ENCODE results near the gene GADD45GIP1. TPM values are rescaled to one million over a fixed set of nuclear protein-coding genes. Genes with fewer than 3 reads are reported as not detected.
"Not testable (repeated sequence)": the region's sequence is repeated elsewhere in the genome, so short reads cannot be mapped to it uniquely, and the experiment has no call there.

GADD45GIP1 gene
- total RNA-seq, 1 donor from 2014 or later, result 18.8 TPM

DNA sequence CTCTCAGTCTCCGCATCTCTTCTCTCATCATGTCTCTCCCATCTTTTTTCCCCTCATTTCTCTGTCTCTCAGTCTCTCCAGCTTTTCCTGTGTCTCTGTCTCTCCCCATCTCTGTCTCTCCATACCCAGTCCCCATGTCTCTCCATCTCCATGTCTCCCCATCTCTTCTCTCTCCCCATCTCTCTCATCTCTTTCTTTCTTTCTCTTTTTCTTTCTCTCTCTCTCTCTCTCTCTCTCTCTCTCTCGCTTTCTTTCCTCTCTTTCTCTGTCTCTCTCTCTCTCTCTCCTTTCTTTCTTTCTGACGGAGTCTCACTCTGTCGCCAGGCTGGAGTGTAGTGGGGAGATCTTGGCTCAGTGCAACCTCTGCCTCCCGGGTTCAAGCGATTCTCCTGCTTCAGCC, 25.6 kb upstream of the GADD45GIP1 start:
- no peaks in the 10 kb centered on the region for H3K36me3 Mint-ChIP-seq
- no peak for DNase-seq (ENCODE audit: low spot score in 2 of 2, unreplicated experiment in 2 of 2)

DNA sequence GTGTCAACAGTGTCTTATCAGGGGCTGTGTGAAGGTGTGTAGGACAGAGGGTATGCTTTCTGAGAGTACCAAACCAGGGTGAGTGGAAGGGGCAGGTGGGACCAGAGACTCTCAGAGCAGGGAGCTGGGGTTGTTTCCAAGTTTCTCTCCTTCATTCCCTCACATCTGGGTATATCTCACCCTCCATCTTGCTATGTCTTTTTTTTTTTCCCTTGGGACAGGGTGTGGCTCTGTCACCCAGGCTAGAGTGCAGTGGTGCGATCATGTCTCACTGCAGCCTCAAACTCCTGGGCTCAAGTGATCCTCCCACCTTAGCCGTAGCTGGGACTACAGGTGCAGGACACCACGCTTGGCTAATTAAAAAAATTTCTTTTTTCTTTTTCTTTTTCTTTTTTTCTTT, 23.0 kb upstream of the GADD45GIP1 start:
- Mint-ChIP-seq H3K27ac (no peak overlapping the region), H3K9me3 (no peaks in the 10 kb centered on the region), H3K36me3 (no peaks in the 10 kb centered on the region), H3K4me3 (no peak overlapping the region), H3K4me1 (no peaks in the 10 kb centered on the region), H3K27me3 (ENCODE audit: low read depth) (peaks cover 15% of the 10 kb centered on the region)
- TF ChIP-seq, protein P1, sequence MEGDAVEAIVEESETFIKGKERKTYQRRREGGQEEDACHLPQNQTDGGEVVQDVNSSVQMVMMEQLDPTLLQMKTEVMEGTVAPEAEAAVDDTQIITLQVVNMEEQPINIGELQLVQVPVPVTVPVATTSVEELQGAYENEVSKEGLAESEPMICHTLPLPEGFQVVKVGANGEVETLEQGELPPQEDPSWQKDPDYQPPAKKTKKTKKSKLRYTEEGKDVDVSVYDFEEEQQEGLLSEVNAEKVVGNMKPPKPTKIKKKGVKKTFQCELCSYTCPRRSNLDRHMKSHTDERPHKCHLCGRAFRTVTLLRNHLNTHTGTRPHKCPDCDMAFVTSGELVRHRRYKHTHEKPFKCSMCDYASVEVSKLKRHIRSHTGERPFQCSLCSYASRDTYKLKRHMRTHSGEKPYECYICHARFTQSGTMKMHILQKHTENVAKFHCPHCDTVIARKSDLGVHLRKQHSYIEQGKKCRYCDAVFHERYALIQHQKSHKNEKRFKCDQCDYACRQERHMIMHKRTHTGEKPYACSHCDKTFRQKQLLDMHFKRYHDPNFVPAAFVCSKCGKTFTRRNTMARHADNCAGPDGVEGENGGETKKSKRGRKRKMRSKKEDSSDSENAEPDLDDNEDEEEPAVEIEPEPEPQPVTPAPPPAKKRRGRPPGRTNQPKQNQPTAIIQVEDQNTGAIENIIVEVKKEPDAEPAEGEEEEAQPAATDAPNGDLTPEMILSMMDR (IDR thresholded peaks at IDR 0.05; ENCODE audit: unreplicated experiment), result no peak
- no peak for DNase-seq (ENCODE audit: low spot score in 2 of 2, unreplicated experiment in 2 of 2)

More for the DNA sequence above, 25.6 kb upstream of the GADD45GIP1 start:
- Mint-ChIP-seq H3K27me3 (ENCODE audit: low read depth) (peaks cover 35% of the 10 kb centered on the region), H3K4me3 (no peak overlapping the region), H3K4me1 (no peaks in the 10 kb centered on the region), H3K27ac (no peak overlapping the region), H3K9me3 (no peaks in the 10 kb centered on the region)
- TF ChIP-seq, protein P1 (IDR thresholded peaks at IDR 0.05; ENCODE audit: unreplicated experiment), result no peak

DNA sequence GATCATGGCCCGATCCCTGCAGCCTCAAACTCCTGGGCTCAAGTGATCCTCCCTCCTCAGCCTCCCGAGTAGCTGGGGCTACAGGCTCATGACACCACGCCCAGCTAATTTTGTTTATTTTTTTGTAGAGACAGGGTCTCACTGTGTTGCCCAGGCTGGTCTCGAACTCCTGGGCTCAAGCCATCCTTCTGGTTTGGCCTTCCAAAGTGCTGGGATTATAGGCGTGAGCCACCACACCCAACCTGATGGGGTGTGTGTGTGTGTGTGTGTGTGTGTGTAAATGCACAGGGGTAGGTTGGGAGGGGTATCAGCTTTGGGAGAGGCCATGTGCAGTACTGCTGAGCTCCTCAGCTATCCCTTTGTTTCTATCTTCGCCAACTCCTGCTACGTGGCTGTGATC, 19.1 kb upstream of the GADD45GIP1 start:
- H3K9me3 Mint-ChIP-seq; H3K36me3 Mint-ChIP-seq; H3K4me1 Mint-ChIP-seq; H3K27ac Mint-ChIP-seq; DNase-seq (ENCODE audit: low spot score in 2 of 2, unreplicated experiment in 2 of 2); H3K4me3 Mint-ChIP-seq: not testable (repeated sequence)
- peaks cover 20% of the 10 kb centered on the region for H3K27me3 Mint-ChIP-seq (ENCODE audit: low read depth)

DNA sequence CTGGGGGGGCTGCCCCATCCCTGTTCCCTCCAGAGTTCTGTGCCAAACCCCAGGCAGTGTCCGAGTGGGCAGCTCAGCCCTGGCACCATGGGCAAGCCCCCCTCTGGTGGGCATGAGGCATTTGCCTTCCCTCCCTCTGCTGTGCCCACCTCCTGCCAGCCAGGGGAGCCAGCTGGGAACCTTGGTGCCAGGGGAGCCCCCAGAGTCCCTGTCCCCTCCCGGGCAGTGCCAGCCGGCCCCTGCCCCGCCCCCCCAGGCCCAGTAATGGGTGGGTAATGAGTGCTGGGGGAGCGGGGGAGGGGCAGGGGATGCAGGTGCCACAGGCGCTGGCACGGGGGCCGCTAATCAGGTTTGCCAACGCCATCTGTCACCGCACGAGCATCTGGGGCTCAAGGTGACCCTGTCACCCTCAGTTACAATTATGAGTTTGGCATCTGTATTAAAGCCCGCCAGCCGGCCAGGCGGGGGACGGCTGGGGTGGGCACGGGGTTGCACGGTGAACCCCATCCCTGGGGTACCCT, 18.3 kb upstream of the GADD45GIP1 start:
- no peak overlapping the region for H3K4me3 Mint-ChIP-seq
- no peaks in the 10 kb centered on the region for H3K36me3 Mint-ChIP-seq
- no peak overlapping the region for H3K27ac Mint-ChIP-seq
- H3K4me1 Mint-ChIP-seq, result no peaks in the 10 kb centered on the region
- no peak for DNase-seq (ENCODE audit: low spot score in 2 of 2, unreplicated experiment in 2 of 2)
- TF ChIP-seq, protein P1 (IDR thresholded peaks at IDR 0.05; ENCODE audit: unreplicated experiment), result no peak
- peaks cover 18% of the 10 kb centered on the region for H3K27me3 Mint-ChIP-seq (ENCODE audit: low read depth)
- H3K9me3 Mint-ChIP-seq, result no peaks in the 10 kb centered on the region

DNA sequence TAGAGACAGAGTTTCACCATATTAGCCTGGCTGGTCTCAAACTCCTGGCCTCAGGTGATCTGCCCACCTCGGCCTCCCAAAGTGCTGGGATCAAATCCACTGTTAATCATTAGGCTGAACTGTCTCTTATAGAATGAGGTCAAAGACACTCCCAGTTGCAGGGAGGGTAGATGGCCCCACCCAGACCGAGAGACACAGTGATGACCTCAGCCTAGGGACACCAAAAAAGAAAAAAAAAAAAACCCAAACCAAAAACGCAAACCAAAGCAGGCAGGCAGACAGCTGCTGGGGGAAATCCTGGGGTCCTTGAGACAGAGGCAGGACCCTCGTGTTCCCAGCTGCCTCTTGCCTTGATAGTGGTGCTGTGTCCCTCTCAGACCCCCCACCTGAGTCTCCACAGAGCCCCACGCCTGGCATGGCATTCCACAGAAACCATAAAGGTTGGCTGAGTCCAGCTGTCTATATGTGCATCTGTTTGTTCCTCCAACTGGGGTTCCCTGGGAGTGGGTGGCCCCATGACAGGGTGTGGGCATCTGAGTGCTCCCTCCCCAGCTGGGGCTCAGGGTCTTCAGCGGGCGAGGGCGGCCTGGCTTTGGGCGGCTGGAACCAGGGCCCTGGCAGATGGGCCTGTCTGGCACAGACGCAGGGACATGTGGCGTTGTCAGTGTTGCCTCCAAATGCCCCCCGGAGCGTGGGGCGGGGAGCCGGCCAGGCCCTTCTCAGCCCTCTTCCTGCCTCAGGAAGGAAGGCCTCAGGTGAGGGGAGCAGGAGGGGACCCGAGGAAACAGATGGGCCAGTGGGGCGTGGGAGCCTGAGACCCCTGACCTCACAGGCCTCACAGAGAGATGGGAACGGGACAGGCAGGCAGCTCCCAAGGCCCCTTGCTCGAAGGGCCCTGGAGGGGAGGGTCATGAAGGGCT, 17.5 kb upstream of the GADD45GIP1 start:
- Mint-ChIP-seq H3K4me1 (no peaks in the 10 kb centered on the region), H3K27me3 (ENCODE audit: low read depth) (peaks cover 20% of the 10 kb centered on the region), H3K4me3 (no peak overlapping the region), H3K9me3 (no peaks in the 10 kb centered on the region), H3K36me3 (no peaks in the 10 kb centered on the region), H3K27ac (no peak overlapping the region)
- TF ChIP-seq, protein P1 (IDR thresholded peaks at IDR 0.05; ENCODE audit: unreplicated experiment), result no peak
- no peak for DNase-seq (ENCODE audit: low spot score in 2 of 2, unreplicated experiment in 2 of 2)

DNA sequence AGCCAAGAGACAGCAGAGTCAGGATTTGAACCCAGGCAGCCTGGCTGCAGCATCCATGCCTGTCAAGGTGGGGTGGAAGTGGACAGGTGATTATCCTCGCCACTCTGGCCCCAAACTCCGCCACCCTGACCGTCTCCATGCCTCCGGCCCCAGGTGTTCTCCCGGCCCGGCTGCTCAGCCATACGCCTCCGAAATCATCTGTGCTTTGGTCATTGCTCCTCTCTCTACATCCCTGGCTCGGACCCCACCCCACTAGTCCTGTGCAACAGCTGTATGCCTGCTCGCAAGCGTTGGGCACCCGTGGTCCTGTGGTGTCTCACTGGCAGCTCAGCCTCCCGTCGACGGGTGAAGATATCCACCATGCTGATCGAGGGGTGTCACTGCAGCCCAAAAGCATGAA, 16.2 kb upstream of the GADD45GIP1 start:
- TF ChIP-seq, protein P1 (IDR thresholded peaks at IDR 0.05; ENCODE audit: unreplicated experiment), result no peak
- H3K9me3 Mint-ChIP-seq, result no peaks in the 10 kb centered on the region
- DNase-seq (ENCODE audit: low spot score in 2 of 2, unreplicated experiment in 2 of 2), result no peak
- H3K4me1 Mint-ChIP-seq, result peaks cover 2% of the 10 kb centered on the region
- H3K36me3 Mint-ChIP-seq, result no peaks in the 10 kb centered on the region
- peaks cover 17% of the 10 kb centered on the region for H3K27me3 Mint-ChIP-seq (ENCODE audit: low read depth)
- H3K27ac Mint-ChIP-seq, result no peak overlapping the region
- H3K4me3 Mint-ChIP-seq, result no peak overlapping the region

Measured in mesothelial cell of epicardium (in vitro differentiated cells).